Fibroblast of villous mesenchyme (primary cell): ENCODE results near the gene AQP11. TPM values are rescaled to one million over a fixed set of nuclear protein-coding genes. Genes with fewer than 3 reads are reported as not detected.

ENCODE experiments used
- DNase-seq: peaks from one replicate; pipeline ENCODE4 v3.0.0-alpha.2; 2010; ENCODE audit warnings: low read depth
- H3K4me3 ChIP-seq: 2 replicates; pipeline ENCODE4 v1.5.1; 2011; ENCODE audit warnings: low read depth, mild to moderate bottlenecking, low read length
- total RNA-seq: library from RNA; depleted of rRNA; stranded (reverse); fragments of >200 nt; gene quantifications from 2 replicates; pipeline ENCODE4 v1.2.3, GENCODE V29; 2012
- TF ChIP-seq, protein P1 (sequence below): IDR thresholded peaks from 2 replicates; pipeline ENCODE4 v1.5.1; 2012; ENCODE audit warnings: low read depth, mild to moderate bottlenecking, low read length; ENCODE audit not compliant: insufficient read depth

Gene AQP11
- total RNA-seq, 1 donor = 1.7 TPM

DNA sequence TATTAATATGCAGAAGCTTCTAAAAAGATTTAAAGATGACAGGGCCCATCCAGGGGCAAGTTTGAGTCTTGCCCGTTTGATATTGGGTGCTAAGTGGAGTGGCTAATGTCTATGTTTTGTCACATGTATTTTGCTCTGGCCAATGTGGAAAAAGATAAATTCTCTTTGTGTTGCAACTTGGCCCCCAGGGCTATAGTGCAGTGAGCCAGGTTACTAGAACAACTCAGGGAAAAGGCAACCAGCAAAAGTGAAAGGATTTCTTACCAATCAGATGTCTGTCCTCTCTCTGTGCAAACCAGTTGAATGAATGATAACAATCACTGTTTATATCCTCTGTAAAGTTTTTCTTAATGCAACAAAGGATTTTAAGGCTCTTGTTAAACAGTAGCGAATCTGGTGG, 52.5 kb downstream of the AQP11 start:
- H3K4me3 ChIP-seq = no peak overlapping the region
- TF ChIP-seq, protein P1, sequence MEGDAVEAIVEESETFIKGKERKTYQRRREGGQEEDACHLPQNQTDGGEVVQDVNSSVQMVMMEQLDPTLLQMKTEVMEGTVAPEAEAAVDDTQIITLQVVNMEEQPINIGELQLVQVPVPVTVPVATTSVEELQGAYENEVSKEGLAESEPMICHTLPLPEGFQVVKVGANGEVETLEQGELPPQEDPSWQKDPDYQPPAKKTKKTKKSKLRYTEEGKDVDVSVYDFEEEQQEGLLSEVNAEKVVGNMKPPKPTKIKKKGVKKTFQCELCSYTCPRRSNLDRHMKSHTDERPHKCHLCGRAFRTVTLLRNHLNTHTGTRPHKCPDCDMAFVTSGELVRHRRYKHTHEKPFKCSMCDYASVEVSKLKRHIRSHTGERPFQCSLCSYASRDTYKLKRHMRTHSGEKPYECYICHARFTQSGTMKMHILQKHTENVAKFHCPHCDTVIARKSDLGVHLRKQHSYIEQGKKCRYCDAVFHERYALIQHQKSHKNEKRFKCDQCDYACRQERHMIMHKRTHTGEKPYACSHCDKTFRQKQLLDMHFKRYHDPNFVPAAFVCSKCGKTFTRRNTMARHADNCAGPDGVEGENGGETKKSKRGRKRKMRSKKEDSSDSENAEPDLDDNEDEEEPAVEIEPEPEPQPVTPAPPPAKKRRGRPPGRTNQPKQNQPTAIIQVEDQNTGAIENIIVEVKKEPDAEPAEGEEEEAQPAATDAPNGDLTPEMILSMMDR = no peak
- no peak for DNase-seq

DNA sequence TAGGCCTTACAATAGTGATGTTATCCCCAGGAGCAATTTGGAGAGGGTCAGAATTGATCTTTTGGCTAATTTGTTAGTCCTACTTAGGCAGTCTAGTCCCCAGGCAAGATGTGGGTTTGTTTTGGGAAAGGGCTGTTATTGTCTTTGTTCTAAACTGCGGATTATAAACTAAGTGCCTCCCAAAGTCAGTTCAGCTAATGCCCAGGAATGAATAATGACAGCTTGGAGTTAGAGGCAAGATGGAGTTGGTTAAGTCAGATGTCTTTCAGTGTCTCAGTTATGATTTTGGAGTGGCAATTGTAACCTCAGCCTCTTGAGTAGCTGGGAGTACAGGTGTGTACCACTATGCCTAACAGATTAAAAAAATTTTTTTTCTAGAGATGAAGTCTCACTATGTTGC, 55.1 kb downstream of the AQP11 start:
- DNase-seq = no peak
- TF ChIP-seq, protein P1 = no peak
- no peak overlapping the region for H3K4me3 ChIP-seq

DNA sequence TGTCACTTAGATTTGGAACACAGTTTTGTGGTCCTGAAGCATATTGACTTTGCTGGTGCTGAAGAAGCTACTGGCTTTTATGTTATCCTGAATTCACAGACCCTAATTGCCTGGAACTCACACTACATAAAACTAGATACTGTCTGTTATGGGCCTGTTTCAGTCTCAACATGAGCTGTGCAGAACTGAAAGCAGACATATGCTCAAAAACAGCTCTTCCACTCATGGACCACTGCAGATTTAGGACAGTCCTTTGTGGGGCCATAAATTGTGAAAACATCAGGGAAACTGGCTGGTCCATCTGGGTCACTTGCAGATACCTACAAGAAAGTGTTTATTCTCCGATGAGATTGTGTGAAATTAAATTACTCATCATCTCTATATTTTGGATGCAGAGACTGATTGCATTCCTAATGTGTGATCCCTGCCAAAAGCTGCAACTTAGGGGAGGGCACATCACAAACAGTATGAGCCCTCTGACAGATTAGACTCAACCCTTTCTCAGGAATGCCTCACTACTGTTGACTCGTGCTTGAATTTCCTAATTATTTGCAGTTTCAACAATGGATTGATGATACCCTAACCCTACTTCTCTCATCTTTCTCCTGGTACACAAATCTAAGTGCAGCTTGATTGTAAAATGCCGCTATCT, 58.0 kb downstream of the AQP11 start:
- DNase-seq = no peak
- TF ChIP-seq, protein P1 = no peak
- no peak overlapping the region for H3K4me3 ChIP-seq

- H3K4me3 ChIP-seq = no peak overlapping the region
- TF ChIP-seq, protein P1 = no peak
- DNase-seq = no peak
Measured at GRCh38 chr11:77650123-77650522, 60.4 kb downstream of the AQP11 start.

DNA sequence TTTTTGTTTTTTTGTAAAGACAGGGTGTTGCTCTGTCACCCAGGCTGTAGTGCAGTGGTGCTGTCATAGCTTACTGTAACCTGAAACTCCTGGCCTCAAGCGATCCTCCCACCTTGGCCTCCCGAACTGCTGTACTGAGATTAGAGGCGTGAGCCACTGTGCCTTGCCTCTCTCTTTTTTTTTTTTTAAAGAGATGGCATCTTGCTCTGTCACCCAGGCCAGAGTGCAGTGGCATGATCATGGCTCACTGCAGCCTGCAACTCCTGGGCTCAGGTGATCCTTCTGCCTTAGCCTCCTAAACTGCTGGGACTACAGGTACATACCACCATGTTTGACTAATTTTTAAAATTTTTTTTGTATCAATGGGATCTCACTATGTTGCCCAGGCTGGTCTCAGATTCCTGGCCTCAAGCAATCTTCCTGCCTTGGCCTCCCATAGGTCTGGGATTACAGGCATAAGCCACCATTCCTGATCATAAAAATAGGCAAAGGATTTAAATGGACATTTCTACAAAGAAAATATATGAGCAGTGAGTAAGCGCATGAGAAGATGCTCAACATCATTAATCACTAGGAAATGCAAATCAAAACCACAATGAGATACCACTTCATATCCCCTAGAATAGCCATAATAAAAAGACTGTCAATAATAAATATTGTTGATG, 65.1 kb downstream of the AQP11 start:
- H3K4me3 ChIP-seq = no peak overlapping the region
- TF ChIP-seq, protein P1 = no peak
- peak; percentile 47 for DNase-seq

GRCh38 chr11:77656362-77656761, 66.6 kb downstream of the AQP11 start:
- no peak overlapping the region for H3K4me3 ChIP-seq
- TF ChIP-seq, protein P1 = no peak
- DNase-seq = no peak
